Measurements from ENCODE around the gene SUB1.
"Not testable (repeated sequence)": the region's sequence is repeated elsewhere in the genome, so short reads cannot be mapped to it uniquely, and the experiment has no call there.

The SUB1 gene

GRCh38 chr5:32566319-32567111 is 18.8 kb upstream of the SUB1 start:
- no peak for DNase-seq

- DNase-seq = no peak
Measured at GRCh38 chr5:32571128-32571527, 14.2 kb upstream of the SUB1 start.

GRCh38 chr5:32572778-32573480 is 12.4 kb upstream of the SUB1 start:
- no peak for DNase-seq

GRCh38 chr5:32573481-32573854 is 11.9 kb upstream of the SUB1 start:
- not testable (repeated sequence) for DNase-seq

- no peak for DNase-seq
Measured at GRCh38 chr5:32574540-32575175, 10.7 kb upstream of the SUB1 start.

GRCh38 chr5:32578363-32578762 is 7.0 kb upstream of the SUB1 start:
- DNase-seq = no peak

- no peak for DNase-seq
Measured at GRCh38 chr5:32578764-32579163, 6.6 kb upstream of the SUB1 start.

- DNase-seq = no peak
Measured at GRCh38 chr5:32581010-32581785, 4.2 kb upstream of the SUB1 start.

GRCh38 chr5:32583582-32584232 is 1.6 kb upstream of the SUB1 start:
- peak in 1 of 2 donors; percentile 20 for DNase-seq

GRCh38 chr5:32584646-32585045 is 711 bp upstream of the SUB1 start:
- no peak for DNase-seq

- DNase-seq = no peak
Measured at GRCh38 chr5:32585122-32585445, 273 bp upstream of the SUB1 start.

GRCh38 chr5:32586276-32586599 is 881 bp downstream of the SUB1 start:
- peak in 1 of 2 donors; percentile 26 for DNase-seq

GRCh38 chr5:32587067-32587551 is 1.8 kb downstream of the SUB1 start:
- DNase-seq = no peak

- no peak for DNase-seq
Measured at GRCh38 chr5:32589416-32589815, 4.1 kb downstream of the SUB1 start.

- peak; percentile 31 to 59 for DNase-seq
Measured at GRCh38 chr5:32589942-32590869, 4.8 kb downstream of the SUB1 start.

GRCh38 chr5:32595118-32595517 is 9.8 kb downstream of the SUB1 start:
- DNase-seq = no peak

- DNase-seq = no peak
Measured at GRCh38 chr5:32597041-32597629, 11.8 kb downstream of the SUB1 start.

GRCh38 chr5:32598260-32598937 is 13.0 kb downstream of the SUB1 start:
- DNase-seq = no peak

GRCh38 chr5:32598997-32599549 is 13.7 kb downstream of the SUB1 start:
- DNase-seq = no peak

- no peak for DNase-seq
Measured at GRCh38 chr5:32600054-32600622, 14.8 kb downstream of the SUB1 start.

Data from stimulated activated CD4-positive, alpha-beta T cell treated with anti-CD3 and anti-CD28 coated beads, Interleukin-2, amount 100 ng/mL, for 48 hours (primary cell).